SK-MEL-5 (cell line): ENCODE data around the gene MYO7B. TPM values are rescaled to one million over a fixed set of nuclear protein-coding genes. Genes with fewer than 3 reads are reported as not detected.

Experiments used
- DNase-seq: peaks from one replicate; pipeline ENCODE4 v3.0.0-alpha.2; 2016; ENCODE audit warnings: low read depth, low spot score
- in situ Hi-C: cut with HindIII; loops from 2 replicates; pipeline ENCODE4 v1.10.0; 2016; ENCODE audit warnings: low sequenced_read_pairs, high pct_unique_total_duplicates, low pct_unique_long_range_greater_than_20kb
- total RNA-seq: library from RNA; depleted of rRNA; stranded (reverse); fragments of >200 nt; shearing (Covaris generic); gene quantifications from 2 replicates; pipeline ENCODE4 v1.2.3, GENCODE V29; 2014; rRNA removed

Gene MYO7B
- total RNA-seq, 1 experiment from 2014 or later = not detected

- no peak for DNase-seq
- in situ Hi-C loops = no loop called here
Measured at GRCh38 chr2:127681288-127681804, 145.9 kb downstream of the MYO7B start.

- no peak for DNase-seq
- in situ Hi-C loops = no loop called here
Measured at GRCh38 chr2:127681976-127682857, 146.7 kb downstream of the MYO7B start.

GRCh38 chr2:127683056-127683455, 147.6 kb downstream of the MYO7B start:
- in situ Hi-C loops = no loop called here

GRCh38 chr2:127683757-127684156, 148.3 kb downstream of the MYO7B start:
- in situ Hi-C loops = no loop called here
- no peak for DNase-seq

More at GRCh38 chr2:127683056-127683455, 147.6 kb downstream of the MYO7B start:
- DNase-seq = no peak

GRCh38 chr2:127685410-127686080, 150.1 kb downstream of the MYO7B start:
- in situ Hi-C loops = no loop called here
- no peak for DNase-seq

Other genes starting within 250 kb of the MYO7B start
- 33.0 and 33.8 TPM in 2 replicates for gene ERCC3, start 241.5 kb upstream of the MYO7B start, total RNA-seq
- gene MAP3K2, start 147.7 kb upstream of the MYO7B start, total RNA-seq = 24.5 and 26.4 TPM in 2 replicates
- not detected in 2 replicates for gene PROC, start 117.3 kb upstream of the MYO7B start, total RNA-seq
- gene IWS1, start 9.2 kb upstream of the MYO7B start, total RNA-seq = 35.9 and 43.1 TPM in 2 replicates
- gene GPR17, start 110.5 kb downstream of the MYO7B start, total RNA-seq = not detected in 2 replicates
- 0.48 TPM in 1 of 2 replicates, not detected in the other for gene LIMS2, start 139.8 kb downstream of the MYO7B start, total RNA-seq
- gene SFT2D3, start 165.8 kb downstream of the MYO7B start, total RNA-seq = 6.5 and 9.7 TPM in 2 replicates